ENCODE data around the gene CPD. TPM values are rescaled to one million over a fixed set of nuclear protein-coding genes. Genes with fewer than 3 reads are reported as not detected.

CPD gene
- total and polyA plus RNA-seq, 2 of the 13 experiments (the other 11 are each of a cell fraction or from before 2014, with no cell fraction given) = 46.1 to 72.3 TPM

GRCh38 chr17:30475206-30475605 is 96.5 kb downstream of the CPD start (continued):
- TF ChIP-seq SMAD9 (CRISPR knock-in tag; IDR thresholded peaks at IDR 0.05) (no peak), ZNF839 (CRISPR knock-in tag; IDR thresholded peaks at IDR 0.05; ENCODE audit: borderline replicate concordance) (no peak), ZNF776 (CRISPR knock-in tag; IDR thresholded peaks at IDR 0.05) (no peak)

GRCh38 chr17:30476726-30477082 is 98.0 kb downstream of the CPD start:
- no peaks in the 10 kb centered on the region for H4K20me1 ChIP-seq (ENCODE audit: insufficient read depth, low read length)
- H2AFZ ChIP-seq (ENCODE audit: low read length) = peak overlapping the region; percentile 90
- H3K79me2 ChIP-seq (ENCODE audit: insufficient read depth, low read length) = peaks cover 26% of the 10 kb centered on the region
- BruUV-seq (replicated peaks) = TSS peak; percentile 86
- ChIA-PET CTCF (ENCODE audit: low intra/inter-chr PET ratio, low total read pairs) (interaction anchor here (1.6 to 2.2 kb wide), 2 partner anchors 137 to 238 kb away, joined by 4 to 6 read pairs; no protein-coding TSS in a partner anchor), POLR2A (interaction anchor here (0.6 to 2.0 kb wide), 11 partner anchors 9 to 372 kb away, joined by 3 to 17 read pairs (median 4); no protein-coding TSS in a partner anchor)
- H3K27ac ChIP-seq (ENCODE audit: extremely low read length, insufficient read depth, low read length) = peak overlapping the region; percentile 87
- peaks cover 0 to 17% of the 10 kb centered on the region in 2 experiments; a peak in 3 of 5 replicates for H3K36me3 ChIP-seq (replicated peaks in 1 of 2; ENCODE audit: control insufficient read depth in 1 of 2, insufficient read depth in 2 of 2, low read length in 2 of 2)
- intact Hi-C loops (cut with micrococcal nuclease; ENCODE audit: unreplicated experiment) (loop anchor here (2.0 kb wide), 1 partner anchor 136 kb away; no protein-coding TSS in a partner anchor), in situ Hi-C loops (cut with HindIII; ENCODE audit: extremely low pct_ligation_motif_present, low pct_unique_long_range_greater_than_20kb) (no loop called here)
- peaks cover 33% of the 10 kb centered on the region for H3K4me1 ChIP-seq (ENCODE audit: insufficient read depth, low read length)
- DNase-seq (ENCODE audit: low spot score) = peak; percentile 9
- peak; percentile 55 for ATAC-seq
- H3K4me3 ChIP-seq (replicated peaks in 1 of 3; ENCODE audit: insufficient read depth in 1 of 3, low read depth in 2 of 3, low read length in 3 of 3) = peak overlapping the region; percentile 82 to 95 (median 85)
- no peak for FAIRE-seq
- no peaks in the 10 kb centered on the region; a peak in 1 of 5 replicates for H3K27me3 ChIP-seq (ENCODE audit: control insufficient read depth in 1 of 2, insufficient read depth in 2 of 2, low read length in 2 of 2)
- H3K4me2 ChIP-seq (ENCODE audit: low read depth, low read length) = peak overlapping the region; percentile 96
- H3K9me3 ChIP-seq (ENCODE audit: low read length) = no peaks in the 10 kb centered on the region
- peak overlapping the region; percentile 98 for H3K9ac ChIP-seq (ENCODE audit: insufficient read depth, low read depth, low read length)
- under 1% methylated on average over 7 of the region's 7 CpGs for WGBS (ENCODE audit: low lambda C conversion rate)
- TF ChIP-seq HHEX (CRISPR knock-in tag; IDR thresholded peaks at IDR 0.05) (no peak), NR3C1 (CRISPR knock-in tag; IDR thresholded peaks at IDR 0.05) (no peak), SOX6 (IDR thresholded peaks at IDR 0.05) (no peak), SOX6 (CRISPR knock-in tag; IDR thresholded peaks at IDR 0.05) (no peak), ZFP62 (CRISPR knock-in tag; IDR thresholded peaks at IDR 0.05) (no peak), ZFP36 (IDR thresholded peaks at IDR 0.05; ENCODE audit: borderline replicate concordance, low read depth, low read length, partially characterized antibody) (no peak), DZIP1 (CRISPR knock-in tag; IDR thresholded peaks at IDR 0.05) (no peak), SP1 (IDR thresholded peaks at IDR 0.05) (no peak), SP1 (CRISPR knock-in tag; IDR thresholded peaks at IDR 0.05) (no peak), ETV6 (CRISPR knock-in tag; conservative IDR thresholded peaks at IDR 0.05) (no peak), U2AF1 (optimal IDR thresholded peaks at IDR 0.05; ENCODE audit: low read depth, low read length) (no peak), KDM4B (CRISPR knock-in tag; IDR thresholded peaks at IDR 0.05) (no peak), RERE (CRISPR knock-in tag; IDR thresholded peaks at IDR 0.05; ENCODE audit: low read depth) (no peak), POLR2AphosphoS5 (IDR thresholded peaks at IDR 0.05; ENCODE audit: low read depth, low read length) (no peak), TRIM24 (CRISPR knock-in tag; IDR thresholded peaks at IDR 0.05) (no peak), SETDB1 (CRISPR knock-in tag; IDR thresholded peaks at IDR 0.05; ENCODE audit: borderline replicate concordance) (no peak)
